H1 (cell line): ENCODE measurements around the gene MAIP1. TPM values are rescaled to one million over a fixed set of nuclear protein-coding genes. Genes with fewer than 3 reads are reported as not detected.
A peak's percentile ranks its signal among the peaks of the same experiment; 100 is the strongest.

Experiments
- CTCF ChIA-PET: fragments of 300-600 bp; sonication (Branson Sonifier 250); formaldehyde crosslinking; loops from one replicate; lab custom pipeline; 2021; ENCODE audit not compliant: partially characterized antibody; lab: Charles Lee
- POLR2A ChIA-PET: fragments of 300-600 bp; sonication (Branson Sonifier 250); formaldehyde crosslinking; loops from one replicate; lab custom pipeline; 2021; ENCODE audit warnings: inconsistent platforms; ENCODE audit not compliant: partially characterized antibody; lab: Charles Lee
- DNase-seq, 2 experiments: peaks; one replicate each; pipeline versions ENCODE4 v3.0.0 to v3.0.0-alpha.2; 2010 to 2022; ENCODE audit warnings: low spot score in 2 of 2, low read depth in 1 of 2, mixed read lengths in 1 of 2
- FAIRE-seq: peaks from 2 replicates; lab custom pipeline; 2011; peaks lifted over from hg19 to GRCh38; lab: Jason Lieb, UNC
- H2AFZ ChIP-seq: 2 replicates; pipeline ENCODE4 v1.8.1; 2012; ENCODE audit warnings: low read length, inconsistent platforms
- H2AK5ac ChIP-seq: 2 replicates; pipeline ENCODE4 v1.6.1; 2013; ENCODE audit warnings: low read depth, low read length
- H2BK120ac ChIP-seq: replicated peaks from 2 replicates; pipeline ENCODE3; 2013; ENCODE audit warnings: low read depth, low read length, inconsistent platforms
- H2BK12ac ChIP-seq: 2 replicates; pipeline ENCODE4 v1.6.1; 2013; ENCODE audit warnings: low read depth, low read length
- H2BK15ac ChIP-seq: 2 replicates; pipeline ENCODE4 v1.6.1; 2013; ENCODE audit warnings: low read length
- H2BK20ac ChIP-seq: 2 replicates; pipeline ENCODE4 v1.6.1; 2013; ENCODE audit warnings: low read length
- H2BK5ac ChIP-seq: 2 replicates; pipeline ENCODE4 v1.6.1; 2013; ENCODE audit warnings: low read depth, low read length
- H3K14ac ChIP-seq: 2 replicates; pipeline ENCODE4 v1.6.1; 2013; ENCODE audit warnings: inconsistent platforms; ENCODE audit not compliant: insufficient read length
- H3K18ac ChIP-seq: 2 replicates; pipeline ENCODE4 v1.6.1; 2013; ENCODE audit warnings: low read length; ENCODE audit errors: extremely low read depth
- H3K23ac ChIP-seq: 2 replicates; pipeline ENCODE4 v1.6.1; 2013; ENCODE audit warnings: inconsistent platforms; ENCODE audit not compliant: insufficient read length
- H3K23me2 ChIP-seq: 2 replicates; pipeline ENCODE4 v1.6.1; 2013; ENCODE audit warnings: low read depth, low read length
- H3K27ac ChIP-seq: 2 replicates; pipeline ENCODE4 v1.6.1; 2011; ENCODE audit warnings: low read depth, low read length, inconsistent platforms
- H3K27me3 ChIP-seq, 4 experiments: replicated peaks in 1 of 4; 1 replicate in 1 of 4; 2 replicates in 3 of 4; pipeline versions ENCODE4 v1.6.1 to v1.8.1; 2011 to 2013; ENCODE audit warnings: low read length in 3 of 4, mild to moderate bottlenecking in 3 of 4, inconsistent platforms in 2 of 4, mixed read lengths in 2 of 4, moderate library complexity in 1 of 4; ENCODE audit not compliant: control insufficient read depth in 3 of 4, insufficient read depth in 3 of 4; ENCODE audit errors: extremely low read depth in 1 of 4
- H3K36me3 ChIP-seq, 4 experiments: 2 replicates each; pipeline versions ENCODE4 v1.6.1 to v1.8.1; 2011 to 2013; ENCODE audit warnings: mild to moderate bottlenecking in 4 of 4, low read length in 3 of 4, moderate library complexity in 2 of 4, control low read depth in 1 of 4, inconsistent platforms in 1 of 4; ENCODE audit not compliant: insufficient read depth in 4 of 4, control insufficient read depth in 2 of 4
- H3K4ac ChIP-seq: replicated peaks from 2 replicates; pipeline ENCODE3; 2013; ENCODE audit warnings: low read length, low read depth, mixed read lengths, inconsistent platforms; ENCODE audit not compliant: insufficient read length
- H3K4me1 ChIP-seq, 4 experiments: replicated peaks in 1 of 4; 1 replicate in 1 of 4; 2 replicates in 3 of 4; pipeline versions ENCODE4 v1.6.1 to v1.8.1; 2011 to 2013; ENCODE audit warnings: low read length in 3 of 4, inconsistent platforms in 2 of 4, mixed read lengths in 1 of 4; ENCODE audit not compliant: insufficient read depth in 4 of 4, control insufficient read depth in 3 of 4
- H3K4me2 ChIP-seq, 2 experiments: 2 replicates each; pipeline versions ENCODE4 v1.6.1 to v1.8.1; 2011 to 2013; ENCODE audit warnings: low read depth in 2 of 2, low read length in 2 of 2, control low read depth in 1 of 2, inconsistent platforms in 1 of 2, mild to moderate bottlenecking in 1 of 2; ENCODE audit not compliant: insufficient read depth in 1 of 2
- H3K4me3 ChIP-seq, 4 experiments: fragments of 200-600, 300-600 bp in 1 of 4; sonication (generic), shearing (Covaris generic), sonication (Bioruptor Twin) in 1 of 4; 2 replicates each; pipeline versions ENCODE4 v1.5.1 to v1.8.1; 2011 to 2016; ENCODE audit warnings: low read length in 4 of 4, low read depth in 3 of 4, control low read depth in 2 of 4, inconsistent platforms in 2 of 4, mild to moderate bottlenecking in 2 of 4, mixed read lengths in 1 of 4, moderate library complexity in 1 of 4; ENCODE audit not compliant: insufficient read depth in 2 of 4; ENCODE audit errors: extremely low read depth in 1 of 4
- H3K56ac ChIP-seq: replicated peaks from 2 replicates; pipeline ENCODE3; 2013; ENCODE audit warnings: low read depth, mild to moderate bottlenecking, mixed read lengths, low read length, inconsistent platforms; ENCODE audit not compliant: insufficient read length
- H3K79me1 ChIP-seq: 2 replicates; pipeline ENCODE4 v1.6.1; 2013; ENCODE audit warnings: low read depth, low read length, control low read depth
- H3K79me2 ChIP-seq, 2 experiments: 2 replicates each; pipeline versions ENCODE4 v1.6.1 to v1.8.1; 2012 to 2013; ENCODE audit warnings: low read length in 2 of 2, mild to moderate bottlenecking in 2 of 2, inconsistent platforms in 1 of 2; ENCODE audit not compliant: insufficient read depth in 2 of 2, control insufficient read depth in 1 of 2
- H3K9ac ChIP-seq, 4 experiments: replicated peaks in 1 of 4; 1 replicate in 1 of 4; 2 replicates in 3 of 4; pipeline versions ENCODE4 v1.6.1 to v1.8.1; 2011 to 2013; ENCODE audit warnings: low read depth in 3 of 4, low read length in 3 of 4, control low read depth in 2 of 4, mild to moderate bottlenecking in 2 of 4, moderate library complexity in 2 of 4, inconsistent platforms in 1 of 4; ENCODE audit errors: extremely low read depth in 1 of 4
- H3K9me3 ChIP-seq, 2 experiments: 2 replicates each; pipeline versions ENCODE4 v1.6.1 to v1.8.1; 2012 to 2013; ENCODE audit warnings: mild to moderate bottlenecking in 2 of 2, moderate library complexity in 2 of 2, control low read depth in 1 of 2, inconsistent platforms in 1 of 2, low read depth in 1 of 2, low read length in 1 of 2, mixed read lengths in 1 of 2; ENCODE audit not compliant: insufficient read depth in 2 of 2
- H4K20me1 ChIP-seq, 2 experiments: replicated peaks in 1 of 2; 2 replicates each; pipeline versions ENCODE3 to v1.8.1; 2011 to 2013; ENCODE audit warnings: inconsistent platforms in 2 of 2, low read length in 2 of 2, mild to moderate bottlenecking in 1 of 2; ENCODE audit not compliant: insufficient read depth in 2 of 2, control insufficient read depth in 1 of 2
- H4K5ac ChIP-seq: 2 replicates; pipeline ENCODE4 v1.6.1; 2013; ENCODE audit warnings: low read length, low read depth, mixed read lengths, inconsistent platforms; ENCODE audit not compliant: insufficient read length
- H4K8ac ChIP-seq: 2 replicates; pipeline ENCODE4 v1.8.0; 2013; ENCODE audit warnings: mild to moderate bottlenecking, moderate library complexity, low read length, inconsistent platforms; ENCODE audit not compliant: insufficient read depth; ENCODE audit errors: extremely low read depth
- H4K91ac ChIP-seq: replicated peaks from 2 replicates; pipeline ENCODE3; 2013; ENCODE audit warnings: low read length, mixed read lengths, inconsistent platforms; ENCODE audit not compliant: insufficient read length
- FOSL1 ChIP-seq: IDR thresholded peaks from 2 replicates; pipeline ENCODE4 v1.6.1; 2011; ENCODE audit warnings: mild to moderate bottlenecking, low read depth, low read length, moderate library complexity; ENCODE audit not compliant: insufficient read depth
- HDAC6 ChIP-seq: IDR thresholded peaks from one replicate; pipeline ENCODE4 v1.7.1; 2012; ENCODE audit warnings: low read depth, mild to moderate bottlenecking, inconsistent platforms, low read length, moderate library complexity
- JUN ChIP-seq: IDR thresholded peaks from 2 replicates; pipeline ENCODE4 v1.6.1; 2011; ENCODE audit warnings: low read depth, mild to moderate bottlenecking, improper control_type of control experiment, low read length
- NANOG ChIP-seq: IDR thresholded peaks from 2 replicates; pipeline ENCODE4 v1.6.1; 2011; ENCODE audit warnings: low read length, low read depth, mild to moderate bottlenecking, inconsistent platforms; ENCODE audit not compliant: insufficient read depth, poor library complexity, severe bottlenecking
- SP2 ChIP-seq: IDR thresholded peaks from 2 replicates; pipeline ENCODE4 v1.6.1; 2012; ENCODE audit warnings: mild to moderate bottlenecking, low read length, inconsistent platforms
- WGBS, 2 experiments: shearing (Covaris generic) in 1 of 2; methylation state at CpG; one replicate each; pipeline versions ENCODE4 v1.1.6 to v1.1.7; 2013 to 2015; ENCODE audit warnings: low lambda C conversion rate in 2 of 2, mixed read lengths in 2 of 2, inconsistent platforms in 1 of 2, low coverage in 1 of 2, missing lambda C conversion rate in 1 of 2; ENCODE audit not compliant: insufficient replicate concordance in 2 of 2, insufficient coverage in 1 of 2, insufficient read length in 1 of 2; ENCODE audit errors: extremely low coverage in 1 of 2, missing lambda C conversion rate in 1 of 2; 5-methylcytosine and 5-hydroxymethylcytosine counted together
- polyA plus RNA-seq, 7 experiments: library from polyadenylated mRNA; depleted of rRNA in 3 of 7; stranded (reverse) in 5 of 7; unstranded in 2 of 7; fragments of >200 nt in 5 of 7; fragments of 200-250 nt in 2 of 7; gene quantifications; 1 replicate in 5 of 7; 2 replicates in 1 of 7; 4 replicates in 1 of 7; pipeline versions ENCODE4 v1.2.1 to v1.2.3, GENCODE V29; 2011 to 2013; ENCODE audit warnings: missing spikeins in 2 of 7, mixed read lengths in 2 of 7
- total RNA-seq: library from RNA; stranded (reverse); fragmentation: NEBNext Ultra II Directional; extraction: Animal tissue kit (Norgen Biotek cat#: 25700); gene quantifications from 2 replicates; pipeline ENCODE4 v1.2.1, GENCODE V29; 2021

MAIP1 gene
- total and polyA plus RNA-seq, 2 of the 8 experiments (the other 6 are each of a cell fraction or from before 2014, with no cell fraction given), result 23.2 to 28.5 TPM

GRCh38 chr2:199987586-199987985, 32.2 kb downstream of the MAIP1 start:
- DNase-seq (no peak), FAIRE-seq (no peak)
- Histone ChIP-seq H2AK5ac (no peak overlapping the region), H3K14ac (no peak overlapping the region), H2BK5ac (no peak overlapping the region), H2BK12ac (no peak overlapping the region), H3K18ac (no peak overlapping the region), H3K9me3 (no peaks in the 10 kb centered on the region), H3K9ac (no peak overlapping the region), H3K79me2 (no peaks in the 10 kb centered on the region), H3K23ac (no peak overlapping the region), H3K36me3 (no peaks in the 10 kb centered on the region), H2BK20ac (no peak overlapping the region), H4K20me1 (no peaks in the 10 kb centered on the region), H4K5ac (no peak overlapping the region), H3K27me3 (peaks cover 0 to 1% (median 0%) of the 10 kb centered on the region in 4 experiments; a peak in 1 of 7 replicates), H3K79me1 (no peaks in the 10 kb centered on the region), H2AFZ (peak overlapping the region; percentile 88; the same call in 1 of the 2 replicates), H2BK15ac (no peak overlapping the region), H2BK120ac (no peak overlapping the region), H4K91ac (no peak overlapping the region), H4K8ac (no peak overlapping the region), H3K4me3 (no peak overlapping the region), H3K4ac (no peak overlapping the region), H3K56ac (no peak overlapping the region), H3K4me1 (peaks cover 0 to 16% (median 10%) of the 10 kb centered on the region in 4 experiments; a peak in 5 of 7 replicates), H3K27ac (no peak overlapping the region), H3K23me2 (no peaks in the 10 kb centered on the region; the same call in 1 of the 2 replicates), H3K4me2 (no peak overlapping the region)
- POLR2A ChIA-PET, result no interaction called here
- 92% methylated on average over 2 of the region's 2 CpGs; no CpG with 5 or more reads in 1 of the 2 experiments for WGBS, 2 experiments
- CTCF ChIA-PET, result interaction anchor here (3.7 kb wide), 1 partner anchor 489 kb away, joined by 14 read pairs; no protein-coding TSS in a partner anchor
- TF ChIP-seq NANOG, result no peak
- TF ChIP-seq HDAC6, result no peak
- no peak for TF ChIP-seq FOSL1
- no peak for TF ChIP-seq JUN
- no peak for TF ChIP-seq SP2
